GM23338 (cell line): ENCODE results near the gene DDX19B. TPM values are rescaled to one million over a fixed set of nuclear protein-coding genes. Genes with fewer than 3 reads are reported as not detected.
"Not testable (repeated sequence)": the region's sequence is repeated elsewhere in the genome, so short reads cannot be mapped to it uniquely, and the experiment has no call there.

ENCODE experiments used
- ATAC-seq: fragments of 200-7000 bp; cut with Tn5 transposase; 3 replicates; pipeline ENCODE4 v1.9.1; 2020
- DNase-seq: peaks from one replicate; pipeline ENCODE4 v3.0.0-alpha.2; 2015; ENCODE audit warnings: low spot score
- H2AFZ ChIP-seq: fragments of 200-600 bp; sonication (generic); 2 replicates; pipeline ENCODE4 v1.8.0; 2016; ENCODE audit warnings: antibody characterized with exemption, mild to moderate bottlenecking, moderate library complexity
- H3F3A ChIP-seq: fragments of 200-600 bp; sonication (generic); replicated peaks from 2 replicates; pipeline ENCODE4 v1.8.0; 2017; ENCODE audit warnings: antibody characterized with exemption, mixed run types, low read depth
- H3K27ac ChIP-seq: fragments of 200-600 bp; sonication (generic); 2 replicates; pipeline ENCODE4 v1.6.1; 2016; ENCODE audit warnings: low read depth
- H3K27me3 ChIP-seq: fragments of 200-600 bp; sonication (generic); 2 replicates; pipeline ENCODE4 v1.8.0; 2016; ENCODE audit warnings: mild to moderate bottlenecking, mixed run types, moderate library complexity; ENCODE audit not compliant: insufficient read depth
- H3K36me3 ChIP-seq: fragments of 200-600 bp; sonication (generic); 2 replicates; pipeline ENCODE4 v1.8.0; 2016; ENCODE audit warnings: mild to moderate bottlenecking; ENCODE audit not compliant: insufficient read depth
- H3K4me1 ChIP-seq: fragments of 200-600 bp; sonication (generic); 2 replicates; pipeline ENCODE4 v1.8.0; 2016; ENCODE audit warnings: mild to moderate bottlenecking, moderate library complexity; ENCODE audit not compliant: insufficient read depth
- H3K4me2 ChIP-seq: fragments of 200-600 bp; sonication (generic); 2 replicates; pipeline ENCODE4 v1.7.1; 2017; ENCODE audit warnings: mixed run types
- H3K4me3 ChIP-seq: fragments of 200-600 bp; sonication (generic); 2 replicates; pipeline ENCODE4 v1.6.1; 2016; ENCODE audit warnings: mixed run types
- H3K79me2 ChIP-seq: fragments of 200-600 bp; sonication (generic); replicated peaks from 2 replicates; pipeline ENCODE4 v1.8.0; 2017; ENCODE audit warnings: mild to moderate bottlenecking; ENCODE audit not compliant: insufficient read depth
- H3K9me2 ChIP-seq: fragments of 200-600 bp; sonication (generic); 2 replicates; pipeline ENCODE4 v1.8.0; 2017; ENCODE audit not compliant: insufficient read depth
- H4K20me1 ChIP-seq: fragments of 200-600 bp; sonication (generic); replicated peaks from 2 replicates; pipeline ENCODE4 v1.8.0; 2017; ENCODE audit warnings: mild to moderate bottlenecking; ENCODE audit not compliant: insufficient read depth
- H3K27ac Mint-ChIP-seq: 2 replicates; pipeline ENCODE4 v1.8.0; 2020; ENCODE audit warnings: inconsistent platforms, mild to moderate bottlenecking, moderate library complexity, mixed read lengths
- H3K27me3 Mint-ChIP-seq: 3 replicates; pipeline ENCODE4 v1.8.0; 2022; ENCODE audit warnings: low read depth, mild to moderate bottlenecking, moderate library complexity, mixed read lengths, inconsistent platforms; ENCODE audit not compliant: insufficient read depth, poor library complexity
- H3K36me3 Mint-ChIP-seq: 3 replicates; pipeline ENCODE4 v1.8.0; 2021; ENCODE audit warnings: low read depth, mild to moderate bottlenecking, inconsistent platforms, moderate library complexity, mixed read lengths
- H3K4me1 Mint-ChIP-seq: 3 replicates; pipeline ENCODE4 v1.8.0; 2020; ENCODE audit warnings: mild to moderate bottlenecking, inconsistent platforms, mixed read lengths
- H3K4me3 Mint-ChIP-seq: 3 replicates; pipeline ENCODE4 v1.8.0; 2021; ENCODE audit warnings: moderate library complexity, mild to moderate bottlenecking, inconsistent platforms, mixed read lengths
- H3K9me3 Mint-ChIP-seq: 3 replicates; pipeline ENCODE4 v1.8.0; 2020; ENCODE audit warnings: moderate library complexity, mild to moderate bottlenecking, inconsistent platforms, mixed read lengths
- POLR2AphosphoS5 ChIP-seq: IDR thresholded peaks from 2 replicates; pipeline ENCODE4 v1.6.1; 2016; ENCODE audit warnings: antibody characterized with exemption, low read depth
- STAT1 ChIP-seq: IDR thresholded peaks from one replicate; pipeline ENCODE4 v1.6.1; 2016; ENCODE audit warnings: antibody characterized with exemption; ENCODE audit not compliant: unreplicated experiment
- polyA plus RNA-seq: library from polyadenylated mRNA; unstranded; fragments of >200 nt; fragmentation: Nextera tagmentation; extraction: Ambion mirVana; gene quantifications from 2 replicates; pipeline ENCODE4 v1.2.1, GENCODE V29; 2016
- total RNA-seq: library from RNA; depleted of rRNA; stranded (reverse); fragments of >200 nt; shearing (Covaris generic); gene quantifications from 2 replicates; pipeline ENCODE4 v1.2.3, GENCODE V29; 2014
- TF ChIP-seq, protein P1 (sequence below): IDR thresholded peaks from one replicate; pipeline ENCODE4 v1.6.1; 2018; ENCODE audit warnings: antibody characterized with exemption; ENCODE audit not compliant: unreplicated experiment
- TF ChIP-seq, protein P2 (sequence below), 2 experiments: fragments of 200-600 bp in 1 of 2; sonication (generic) in 1 of 2; conservative IDR thresholded peaks; 2 replicates each; pipeline versions ENCODE4 v1.5.1 to v1.6.1; 2016 to 2017; ENCODE audit warnings: antibody characterized with exemption in 2 of 2, low read depth in 2 of 2, mild to moderate bottlenecking in 2 of 2, moderate library complexity in 1 of 2

DDX19B gene
- total and polyA plus RNA-seq, 2 experiments from 2014 or later, result 42.2 to 45.8 TPM

DNA sequence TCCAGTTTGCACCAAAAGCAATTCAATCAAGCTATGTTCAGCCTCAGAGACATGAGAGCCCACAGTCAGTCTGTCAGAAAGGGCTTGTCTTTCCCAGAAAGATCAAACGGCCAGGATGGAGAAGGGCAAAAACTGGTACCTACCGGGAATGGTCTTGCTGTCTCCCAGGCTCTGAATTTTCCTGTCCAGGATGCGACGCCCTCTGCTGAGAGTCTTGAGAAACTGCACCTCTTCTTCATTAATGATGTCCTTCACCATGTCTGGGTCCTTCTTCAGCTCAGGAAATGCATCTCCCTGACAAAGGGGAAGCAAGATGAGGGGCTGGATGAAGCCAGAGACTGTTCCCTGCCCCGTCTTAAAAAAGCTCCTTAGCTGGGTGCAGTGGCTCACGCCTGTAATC is 31.5 kb upstream of the DDX19B start:
- Histone ChIP-seq H4K20me1 (peaks cover 56% of the 10 kb centered on the region), H3F3A (peaks cover 64% of the 10 kb centered on the region), H3K27ac (0 out of 2 replicates have a peak overlapping the region, but pooled peaks have one; percentile 66), H3K36me3 (peaks cover 96% of the 10 kb centered on the region), H3K9me2 (no peaks in the 10 kb centered on the region), H3K27me3 (no peaks in the 10 kb centered on the region), H3K4me1 (no peaks in the 10 kb centered on the region), H3K4me3 (no peak overlapping the region), H3K4me2 (no peak overlapping the region), H2AFZ (no peak overlapping the region), H3K79me2 (peaks cover 24% of the 10 kb centered on the region)
- Mint-ChIP-seq H3K9me3 (no peaks in the 10 kb centered on the region; the same call in 2 of the 3 replicates), H3K27ac (no peak overlapping the region), H3K4me1 (no peaks in the 10 kb centered on the region), H3K4me3 (no peak overlapping the region), H3K27me3 (peaks cover 7% of the 10 kb centered on the region), H3K36me3 (peaks cover 97% of the 10 kb centered on the region)
- ATAC-seq (peak; percentile 85), DNase-seq (peak; percentile 85)
- TF ChIP-seq, protein P1, sequence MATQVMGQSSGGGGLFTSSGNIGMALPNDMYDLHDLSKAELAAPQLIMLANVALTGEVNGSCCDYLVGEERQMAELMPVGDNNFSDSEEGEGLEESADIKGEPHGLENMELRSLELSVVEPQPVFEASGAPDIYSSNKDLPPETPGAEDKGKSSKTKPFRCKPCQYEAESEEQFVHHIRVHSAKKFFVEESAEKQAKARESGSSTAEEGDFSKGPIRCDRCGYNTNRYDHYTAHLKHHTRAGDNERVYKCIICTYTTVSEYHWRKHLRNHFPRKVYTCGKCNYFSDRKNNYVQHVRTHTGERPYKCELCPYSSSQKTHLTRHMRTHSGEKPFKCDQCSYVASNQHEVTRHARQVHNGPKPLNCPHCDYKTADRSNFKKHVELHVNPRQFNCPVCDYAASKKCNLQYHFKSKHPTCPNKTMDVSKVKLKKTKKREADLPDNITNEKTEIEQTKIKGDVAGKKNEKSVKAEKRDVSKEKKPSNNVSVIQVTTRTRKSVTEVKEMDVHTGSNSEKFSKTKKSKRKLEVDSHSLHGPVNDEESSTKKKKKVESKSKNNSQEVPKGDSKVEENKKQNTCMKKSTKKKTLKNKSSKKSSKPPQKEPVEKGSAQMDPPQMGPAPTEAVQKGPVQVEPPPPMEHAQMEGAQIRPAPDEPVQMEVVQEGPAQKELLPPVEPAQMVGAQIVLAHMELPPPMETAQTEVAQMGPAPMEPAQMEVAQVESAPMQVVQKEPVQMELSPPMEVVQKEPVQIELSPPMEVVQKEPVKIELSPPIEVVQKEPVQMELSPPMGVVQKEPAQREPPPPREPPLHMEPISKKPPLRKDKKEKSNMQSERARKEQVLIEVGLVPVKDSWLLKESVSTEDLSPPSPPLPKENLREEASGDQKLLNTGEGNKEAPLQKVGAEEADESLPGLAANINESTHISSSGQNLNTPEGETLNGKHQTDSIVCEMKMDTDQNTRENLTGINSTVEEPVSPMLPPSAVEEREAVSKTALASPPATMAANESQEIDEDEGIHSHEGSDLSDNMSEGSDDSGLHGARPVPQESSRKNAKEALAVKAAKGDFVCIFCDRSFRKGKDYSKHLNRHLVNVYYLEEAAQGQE, result no peak
- TF ChIP-seq, protein P2, sequence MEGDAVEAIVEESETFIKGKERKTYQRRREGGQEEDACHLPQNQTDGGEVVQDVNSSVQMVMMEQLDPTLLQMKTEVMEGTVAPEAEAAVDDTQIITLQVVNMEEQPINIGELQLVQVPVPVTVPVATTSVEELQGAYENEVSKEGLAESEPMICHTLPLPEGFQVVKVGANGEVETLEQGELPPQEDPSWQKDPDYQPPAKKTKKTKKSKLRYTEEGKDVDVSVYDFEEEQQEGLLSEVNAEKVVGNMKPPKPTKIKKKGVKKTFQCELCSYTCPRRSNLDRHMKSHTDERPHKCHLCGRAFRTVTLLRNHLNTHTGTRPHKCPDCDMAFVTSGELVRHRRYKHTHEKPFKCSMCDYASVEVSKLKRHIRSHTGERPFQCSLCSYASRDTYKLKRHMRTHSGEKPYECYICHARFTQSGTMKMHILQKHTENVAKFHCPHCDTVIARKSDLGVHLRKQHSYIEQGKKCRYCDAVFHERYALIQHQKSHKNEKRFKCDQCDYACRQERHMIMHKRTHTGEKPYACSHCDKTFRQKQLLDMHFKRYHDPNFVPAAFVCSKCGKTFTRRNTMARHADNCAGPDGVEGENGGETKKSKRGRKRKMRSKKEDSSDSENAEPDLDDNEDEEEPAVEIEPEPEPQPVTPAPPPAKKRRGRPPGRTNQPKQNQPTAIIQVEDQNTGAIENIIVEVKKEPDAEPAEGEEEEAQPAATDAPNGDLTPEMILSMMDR (conservative IDR thresholded peaks at IDR 0.05; ENCODE audit: low read depth in 2 of 2), result peak; percentile 65 to 74

DNA sequence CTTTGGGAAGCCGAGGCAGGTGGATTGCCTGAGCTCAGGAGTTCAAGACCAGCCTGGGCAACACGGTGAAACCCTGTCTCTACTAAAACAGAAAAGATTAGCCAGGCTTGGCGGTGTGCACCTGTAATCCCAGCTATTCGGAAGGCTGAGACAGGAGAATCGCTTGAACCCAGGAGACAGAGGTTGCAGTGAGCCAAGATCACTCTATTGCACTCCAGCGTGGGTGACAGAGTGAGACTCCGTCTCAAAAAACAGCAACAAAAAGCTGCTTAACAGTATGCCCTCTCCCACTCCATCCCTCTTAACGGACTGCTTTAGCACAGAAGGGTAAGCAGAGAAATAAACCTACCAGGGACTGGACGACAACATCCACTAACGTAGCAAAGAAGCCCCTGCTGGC is 31.1 kb upstream of the DDX19B start:
- not testable (repeated sequence) for ATAC-seq

GRCh38 chr16:70269471-70269870 is 29.5 kb upstream of the DDX19B start:
- Histone ChIP-seq H3F3A (peaks cover 64% of the 10 kb centered on the region), H3K4me1 (no peaks in the 10 kb centered on the region), H4K20me1 (peaks cover 65% of the 10 kb centered on the region), H3K27me3 (no peaks in the 10 kb centered on the region), H3K27ac (no peak overlapping the region), H3K4me2 (no peak overlapping the region), H2AFZ (no peak overlapping the region), H3K9me2 (no peaks in the 10 kb centered on the region), H3K36me3 (peaks cover 93% of the 10 kb centered on the region), H3K4me3 (no peak overlapping the region), H3K79me2 (peaks cover 35% of the 10 kb centered on the region)
- Mint-ChIP-seq H3K27ac (no peak overlapping the region), H3K4me1 (no peaks in the 10 kb centered on the region), H3K36me3 (peaks cover 96% of the 10 kb centered on the region), H3K9me3 (no peaks in the 10 kb centered on the region; the same call in 2 of the 3 replicates), H3K4me3 (no peak overlapping the region), H3K27me3 (peaks cover 10% of the 10 kb centered on the region)
- no peak for ATAC-seq
- no peak for DNase-seq
- TF ChIP-seq STAT1 (no peak), POLR2AphosphoS5 (peak; percentile 28; the same call in 1 of the 2 replicates)
- TF ChIP-seq, protein P1, result no peak

More for the DNA sequence above, 31.1 kb upstream of the DDX19B start:
- not testable (repeated sequence) for H3K4me1 Mint-ChIP-seq, H3K4me1 ChIP-seq, H3K9me2 ChIP-seq, H3K4me2 ChIP-seq, H3K27ac Mint-ChIP-seq, H2AFZ ChIP-seq, DNase-seq, H3K9me3 Mint-ChIP-seq, H3K4me3 ChIP-seq, H3K4me3 Mint-ChIP-seq, H3K27me3 ChIP-seq, H3K27me3 Mint-ChIP-seq
- Histone ChIP-seq H3K27ac (peak overlapping the region; percentile 7; the same call in 1 of the 2 replicates), H3F3A (peaks cover 67% of the 10 kb centered on the region), H3K79me2 (peaks cover 28% of the 10 kb centered on the region), H4K20me1 (peaks cover 60% of the 10 kb centered on the region), H3K36me3 (peaks cover 96% of the 10 kb centered on the region)
- peaks cover 97% of the 10 kb centered on the region for H3K36me3 Mint-ChIP-seq
